Limb (tissue), 2 donors: ENCODE data around the gene SLC38A8.
A peak's percentile ranks its signal among the peaks of the same experiment; 100 is the strongest.

Experiments used
- DNase-seq, 2 donors: peaks; one replicate each; pipeline ENCODE4 v3.0.0-alpha.2; 2016; ENCODE audit errors: extremely low spot score in 2 of 2

Gene SLC38A8

GRCh38 chr16:84068783-84069462 lies 26.3 kb upstream of the SLC38A8 start:
- DNase-seq: no peak

- DNase-seq: no peak
Measured at GRCh38 chr16:84068041-84068440, 25.4 kb upstream of the SLC38A8 start.

- DNase-seq: no peak
Measured at GRCh38 chr16:84067640-84068039, 25.0 kb upstream of the SLC38A8 start.

GRCh38 chr16:84065536-84066132 lies 23.0 kb upstream of the SLC38A8 start:
- peak; percentile 61 to 62 for DNase-seq

- DNase-seq: no peak
Measured at GRCh38 chr16:84063980-84064379, 21.4 kb upstream of the SLC38A8 start.

GRCh38 chr16:84062734-84063640 lies 20.4 kb upstream of the SLC38A8 start:
- DNase-seq: peak; percentile 43 to 86

- no peak for DNase-seq
Measured at GRCh38 chr16:84061236-84061819, 18.7 kb upstream of the SLC38A8 start.

GRCh38 chr16:84059946-84060901 lies 17.6 kb upstream of the SLC38A8 start:
- no peak for DNase-seq

GRCh38 chr16:84059111-84059510 lies 16.5 kb upstream of the SLC38A8 start:
- no peak for DNase-seq

- no peak for DNase-seq
Measured at GRCh38 chr16:84058664-84059063, 16.1 kb upstream of the SLC38A8 start.

GRCh38 chr16:84058211-84058610 lies 15.6 kb upstream of the SLC38A8 start:
- no peak for DNase-seq

GRCh38 chr16:84056933-84057332 lies 14.3 kb upstream of the SLC38A8 start:
- no peak for DNase-seq

GRCh38 chr16:84055801-84056634 lies 13.4 kb upstream of the SLC38A8 start:
- no peak for DNase-seq

GRCh38 chr16:84055366-84055765 lies 12.8 kb upstream of the SLC38A8 start:
- peak in 1 of 2 donors; percentile 58 for DNase-seq

GRCh38 chr16:84054916-84055315 lies 12.3 kb upstream of the SLC38A8 start:
- DNase-seq: no peak

- DNase-seq: no peak
Measured at GRCh38 chr16:84054271-84054670, 11.7 kb upstream of the SLC38A8 start.

- no peak for DNase-seq
Measured at GRCh38 chr16:84053237-84053636, 10.6 kb upstream of the SLC38A8 start.

GRCh38 chr16:84052071-84052622 lies 9.6 kb upstream of the SLC38A8 start:
- no peak for DNase-seq

GRCh38 chr16:84050316-84050715 lies 7.7 kb upstream of the SLC38A8 start:
- no peak for DNase-seq
